Prostate gland (tissue), 2 donors: ENCODE data around the gene SEPTIN8.

Experiments used
- CTCF ChIP-seq, 4 experiments: fragments of 200-600 bp in 2 of 4; fragments of 450-650 bp in 2 of 4; sonication (generic) in 2 of 4; IDR thresholded peaks; 1 replicate in 3 of 4; 2 replicates in 1 of 4; pipeline ENCODE4 v1.5.1; 2016 to 2019; ENCODE audit warnings: antibody characterized with exemption in 4 of 4, mild to moderate bottlenecking in 2 of 4, moderate library complexity in 2 of 4
- POLR2A ChIP-seq: fragments of 450-650 bp; IDR thresholded peaks from one replicate; pipeline ENCODE4 v1.6.1; 2016; ENCODE audit warnings: antibody characterized with exemption, mild to moderate bottlenecking

DNA sequence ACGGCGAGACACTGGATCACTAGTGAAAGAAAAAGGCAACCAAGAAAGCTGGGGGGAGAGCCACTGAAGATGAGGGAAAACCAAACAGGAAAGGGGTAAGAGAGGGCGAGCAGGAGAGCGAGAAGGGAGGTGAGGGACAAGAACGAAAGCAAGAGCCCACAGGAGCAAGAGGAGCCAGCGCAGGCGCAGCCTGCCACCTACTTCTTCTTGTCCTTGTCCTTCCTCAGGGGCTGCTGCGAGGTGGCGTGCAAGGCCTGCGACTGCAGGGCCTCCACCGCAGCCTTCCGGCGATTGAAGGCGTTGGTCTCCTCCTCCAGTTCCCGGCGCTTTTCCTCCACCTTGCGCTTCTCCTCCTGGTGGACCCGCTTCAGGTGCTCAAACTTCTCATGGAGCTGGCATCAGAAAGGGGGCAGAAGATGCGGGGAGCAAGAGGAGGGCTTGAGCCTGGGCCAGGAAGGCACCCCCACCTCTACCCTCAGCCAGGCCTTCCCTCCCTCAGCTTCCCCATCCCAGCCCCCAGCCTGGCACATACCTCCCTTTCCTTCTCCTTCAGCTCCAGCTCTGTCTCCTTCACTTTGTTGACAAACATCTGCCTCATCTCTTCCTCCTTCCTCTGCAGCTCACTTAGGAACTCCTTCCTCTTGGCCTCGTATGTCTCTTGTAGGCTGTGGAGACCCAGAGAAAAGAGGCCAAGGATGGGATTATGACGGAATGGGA, 16.3 kb downstream of the SEPTIN8 start:
- TF ChIP-seq CTCF (IDR thresholded peaks at IDR 0.05) (no peak), POLR2A (no peak)
